Measurements from ENCODE around the gene BMP15. TPM values are rescaled to one million over a fixed set of nuclear protein-coding genes. Genes with fewer than 3 reads are reported as not detected.

BMP15 gene
- total RNA-seq, result not detected

- WGBS, 10 experiments, result 30 to 60% (median 60%) methylated on average over 1 to 2 of the region's 9 CpGs; no CpG with 5 or more reads in 7 of the 10 experiments
- in situ Hi-C loops (cut with MboI; ENCODE audit: low pct_unique_long_range_greater_than_20kb in 2 of 9, low sequenced_read_pairs in 9 of 9, unreplicated experiment in 9 of 9), result loop anchor here in 2 of 9 experiments (25.0 kb wide), 1 partner anchor 173 kb away; no protein-coding TSS in a partner anchor
- no peak for ATAC-seq (replicated peaks in 6 of 8)
- Histone ChIP-seq H3K4me1 (replicated peaks in 1 of 2) (no peaks in the 10 kb centered on the region), H3K27ac (no peak within 1 kb of the TSS), H3K4me3 (no peak within 1 kb of the TSS)
These were observed at the start of gene BMP15 for GRCh38 chrX:50910685-50911176. Gene BMP15 (plus strand): TSS chrX:50910735. CDS start chrX:50910784, 49 bp downstream.

GRCh38 chrX:50863471-50863870, 47.1 kb upstream of the BMP15 start:
- Histone ChIP-seq H3K4me1 (replicated peaks in 1 of 2) (no peaks in the 10 kb centered on the region), H3K27ac (no peak overlapping the region), H3K4me3 (no peak overlapping the region)
- 33 to 83% (median 50%) methylated on average over 1 of the region's 1 CpG; no CpG with 5 or more reads in 7 of the 10 experiments for WGBS, 10 experiments
- in situ Hi-C loops (cut with MboI; ENCODE audit: low pct_unique_long_range_greater_than_20kb in 2 of 9, low sequenced_read_pairs in 9 of 9, unreplicated experiment in 9 of 9), result no loop called here
- no peak for ATAC-seq (replicated peaks in 6 of 8)

- in situ Hi-C loops (cut with MboI; ENCODE audit: low pct_unique_long_range_greater_than_20kb in 2 of 9, low sequenced_read_pairs in 9 of 9, unreplicated experiment in 9 of 9), result no loop called here
- no peaks in the 10 kb centered on the region for H3K4me1 ChIP-seq (replicated peaks in 1 of 2)
- WGBS, 10 experiments, result 10 to 100% (median 42%) methylated on average over 1 to 5 of the region's 6 CpGs; no CpG with 5 or more reads in 3 of the 10 experiments
- ATAC-seq (replicated peaks in 6 of 8), result no peak
- no peak overlapping the region for H3K4me3 ChIP-seq
- no peak overlapping the region for H3K27ac ChIP-seq
These were observed 45.2 kb upstream of the BMP15 start for GRCh38 chrX:50865311-50865710.

GRCh38 chrX:50871922-50872453, 38.5 kb upstream of the BMP15 start:
- ATAC-seq (replicated peaks in 6 of 8), result no peak
- in situ Hi-C loops (cut with MboI; ENCODE audit: low pct_unique_long_range_greater_than_20kb in 2 of 9, low sequenced_read_pairs in 9 of 9, unreplicated experiment in 9 of 9), result no loop called here
- H3K4me1 ChIP-seq (replicated peaks in 1 of 2), result no peaks in the 10 kb centered on the region
- no peak overlapping the region for H3K27ac ChIP-seq
- no peak overlapping the region for H3K4me3 ChIP-seq
- 50 to 67% methylated on average over 1 of the region's 1 CpG; no CpG with 5 or more reads in 8 of the 10 experiments for WGBS, 10 experiments

- Histone ChIP-seq H3K4me3 (no peak overlapping the region), H3K27ac (no peak overlapping the region), H3K4me1 (replicated peaks in 1 of 2) (no peaks in the 10 kb centered on the region)
- in situ Hi-C loops (cut with MboI; ENCODE audit: low pct_unique_long_range_greater_than_20kb in 2 of 9, low sequenced_read_pairs in 9 of 9, unreplicated experiment in 9 of 9), result no loop called here
- ATAC-seq (replicated peaks in 6 of 8), result peak in 3 of 8 experiments; percentile 65 to 85 (median 85)
- 0 to 100% (median 44%) methylated on average over 1 to 2 of the region's 3 CpGs; no CpG with 5 or more reads in 4 of the 10 experiments for whole genome bisulfite sequencing, 10 experiments
These were observed 35.7 kb upstream of the BMP15 start for GRCh38 chrX:50874876-50875275.

- in situ Hi-C loops (cut with MboI; ENCODE audit: low pct_unique_long_range_greater_than_20kb in 2 of 9, low sequenced_read_pairs in 9 of 9, unreplicated experiment in 9 of 9), result no loop called here
- ATAC-seq (replicated peaks in 6 of 8), result no peak
- 10 to 58% (median 40%) methylated on average over 1 to 3 of the region's 4 CpGs; no CpG with 5 or more reads in 4 of the 10 experiments for WGBS, 10 experiments
- H3K4me1 ChIP-seq (replicated peaks in 1 of 2), result no peaks in the 10 kb centered on the region
- H3K27ac ChIP-seq, result no peak overlapping the region
- H3K4me3 ChIP-seq, result no peak overlapping the region
These were observed 34.0 kb upstream of the BMP15 start for GRCh38 chrX:50876551-50876950.

GRCh38 chrX:50877310-50877709, 33.2 kb upstream of the BMP15 start:
- peak in 2 of 8 experiments; percentile 26 to 85 for ATAC-seq (replicated peaks in 6 of 8)
- Histone ChIP-seq H3K27ac (no peak overlapping the region), H3K4me3 (no peak overlapping the region), H3K4me1 (replicated peaks in 1 of 2) (no peaks in the 10 kb centered on the region)
- in situ Hi-C loops (cut with MboI; ENCODE audit: low pct_unique_long_range_greater_than_20kb in 2 of 9, low sequenced_read_pairs in 9 of 9, unreplicated experiment in 9 of 9), result no loop called here
- 50 to 100% (median 67%) methylated on average over 1 to 5 of the region's 6 CpGs; no CpG with 5 or more reads in 5 of the 10 experiments for WGBS, 10 experiments

GRCh38 chrX:50881028-50881427, 29.5 kb upstream of the BMP15 start:
- Histone ChIP-seq H3K4me1 (replicated peaks in 1 of 2) (no peaks in the 10 kb centered on the region), H3K4me3 (no peak overlapping the region), H3K27ac (no peak overlapping the region)
- in situ Hi-C loops (cut with MboI; ENCODE audit: low pct_unique_long_range_greater_than_20kb in 2 of 9, low sequenced_read_pairs in 9 of 9, unreplicated experiment in 9 of 9), result no loop called here
- ATAC-seq (replicated peaks in 6 of 8), result no peak

GRCh38 chrX:50888884-50889283, 21.7 kb upstream of the BMP15 start:
- WGBS, 10 experiments, result 0 to 100% (median 19%) methylated on average over 1 to 2 of the region's 2 CpGs; no CpG with 5 or more reads in 7 of the 10 experiments
- in situ Hi-C loops (cut with MboI; ENCODE audit: low pct_unique_long_range_greater_than_20kb in 2 of 9, low sequenced_read_pairs in 9 of 9, unreplicated experiment in 9 of 9), result no loop called here
- H3K27ac ChIP-seq, result no peak overlapping the region
- no peak for ATAC-seq (replicated peaks in 6 of 8)
- no peaks in the 10 kb centered on the region for H3K4me1 ChIP-seq (replicated peaks in 1 of 2)
- no peak overlapping the region for H3K4me3 ChIP-seq

- no peaks in the 10 kb centered on the region for H3K4me1 ChIP-seq (replicated peaks in 1 of 2)
- no peak overlapping the region for H3K27ac ChIP-seq
- no peak overlapping the region for H3K4me3 ChIP-seq
- ATAC-seq (replicated peaks in 6 of 8), result no peak
- 40% methylated on average over 2 of the region's 4 CpGs; no CpG with 5 or more reads in 9 of the 10 experiments for WGBS, 10 experiments
- in situ Hi-C loops (cut with MboI; ENCODE audit: low pct_unique_long_range_greater_than_20kb in 2 of 9, low sequenced_read_pairs in 9 of 9, unreplicated experiment in 9 of 9), result no loop called here
These were observed 21.0 kb upstream of the BMP15 start for GRCh38 chrX:50889582-50889981.

- Histone ChIP-seq H3K27ac (no peak overlapping the region), H3K4me1 (replicated peaks in 1 of 2) (no peaks in the 10 kb centered on the region), H3K4me3 (no peak overlapping the region)
- peak in 2 of 8 experiments; percentile 65 to 85 for ATAC-seq (replicated peaks in 6 of 8)
- in situ Hi-C loops (cut with MboI; ENCODE audit: low pct_unique_long_range_greater_than_20kb in 2 of 9, low sequenced_read_pairs in 9 of 9, unreplicated experiment in 9 of 9), result no loop called here
- WGBS, 10 experiments, result 0 to 100% (median 47%) methylated on average over 1 to 3 of the region's 3 CpGs; no CpG with 5 or more reads in 7 of the 10 experiments
These were observed 17.5 kb upstream of the BMP15 start for GRCh38 chrX:50893047-50893446.

GRCh38 chrX:50893466-50893865, 17.1 kb upstream of the BMP15 start:
- no peak overlapping the region for H3K4me3 ChIP-seq
- H3K27ac ChIP-seq, result no peak overlapping the region
- in situ Hi-C loops (cut with MboI; ENCODE audit: low pct_unique_long_range_greater_than_20kb in 2 of 9, low sequenced_read_pairs in 9 of 9, unreplicated experiment in 9 of 9), result no loop called here
- 0 to 10% (median 0%) methylated on average over 1 of the region's 1 CpG; no CpG with 5 or more reads in 6 of the 10 experiments for WGBS, 10 experiments
- no peak for ATAC-seq (replicated peaks in 6 of 8)
- H3K4me1 ChIP-seq (replicated peaks in 1 of 2), result no peaks in the 10 kb centered on the region

- in situ Hi-C loops (cut with MboI; ENCODE audit: low pct_unique_long_range_greater_than_20kb in 2 of 9, low sequenced_read_pairs in 9 of 9, unreplicated experiment in 9 of 9), result loop anchor here in 2 of 9 experiments (25.0 kb wide), 1 partner anchor 168 kb away; no protein-coding TSS in a partner anchor
- H3K4me3 ChIP-seq, result no peak overlapping the region
- no peaks in the 10 kb centered on the region for H3K4me1 ChIP-seq (replicated peaks in 1 of 2)
- no peak for ATAC-seq (replicated peaks in 6 of 8)
- WGBS, 10 experiments, result 79 to 100% (median 80%) methylated on average over 1 to 13 of the region's 17 CpGs; no CpG with 5 or more reads in 7 of the 10 experiments
- no peak overlapping the region for H3K27ac ChIP-seq
These were observed 5.2 kb upstream of the BMP15 start for GRCh38 chrX:50905334-50905733.

GRCh38 chrX:50913520-50913919, 3.0 kb downstream of the BMP15 start:
- in situ Hi-C loops (cut with MboI; ENCODE audit: low pct_unique_long_range_greater_than_20kb in 2 of 9, low sequenced_read_pairs in 9 of 9, unreplicated experiment in 9 of 9), result loop anchor here in 2 of 9 experiments (25.0 kb wide), 1 partner anchor 176 kb away; no protein-coding TSS in a partner anchor
- Histone ChIP-seq H3K4me1 (replicated peaks in 1 of 2) (no peaks in the 10 kb centered on the region), H3K27ac (no peak overlapping the region), H3K4me3 (no peak overlapping the region)
- ATAC-seq (replicated peaks in 6 of 8), result peak in 3 of 8 experiments; percentile 67 to 97 (median 95)
